IPS-NIHi7 (cell line): ENCODE measurements around the gene MRPL18.

Experiments
- DNase-seq: peaks from one replicate; pipeline ENCODE4 v3.0.0; 2012; ENCODE audit warnings: mixed read lengths; ENCODE audit errors: extremely low spot score

MRPL18 gene

DNA sequence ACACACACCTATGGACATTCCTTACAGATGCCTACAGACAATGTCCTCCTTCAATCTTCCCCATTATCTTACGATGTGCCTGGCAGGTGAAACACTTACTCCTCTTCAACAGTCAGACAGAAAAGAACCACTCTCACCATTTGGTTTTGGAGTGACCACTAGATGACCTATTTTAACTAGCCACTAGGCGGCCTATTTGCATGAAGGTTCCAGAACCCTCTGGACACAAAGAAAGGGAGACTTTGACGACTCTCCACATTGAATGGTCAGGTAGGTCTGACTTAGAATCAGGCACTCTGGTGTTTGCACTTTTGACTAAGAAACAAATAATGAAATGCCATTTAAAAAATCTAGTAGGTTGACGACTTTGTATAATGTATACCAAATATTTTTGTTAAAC, 51.8 kb downstream of the MRPL18 start:
- no peak for DNase-seq

DNA sequence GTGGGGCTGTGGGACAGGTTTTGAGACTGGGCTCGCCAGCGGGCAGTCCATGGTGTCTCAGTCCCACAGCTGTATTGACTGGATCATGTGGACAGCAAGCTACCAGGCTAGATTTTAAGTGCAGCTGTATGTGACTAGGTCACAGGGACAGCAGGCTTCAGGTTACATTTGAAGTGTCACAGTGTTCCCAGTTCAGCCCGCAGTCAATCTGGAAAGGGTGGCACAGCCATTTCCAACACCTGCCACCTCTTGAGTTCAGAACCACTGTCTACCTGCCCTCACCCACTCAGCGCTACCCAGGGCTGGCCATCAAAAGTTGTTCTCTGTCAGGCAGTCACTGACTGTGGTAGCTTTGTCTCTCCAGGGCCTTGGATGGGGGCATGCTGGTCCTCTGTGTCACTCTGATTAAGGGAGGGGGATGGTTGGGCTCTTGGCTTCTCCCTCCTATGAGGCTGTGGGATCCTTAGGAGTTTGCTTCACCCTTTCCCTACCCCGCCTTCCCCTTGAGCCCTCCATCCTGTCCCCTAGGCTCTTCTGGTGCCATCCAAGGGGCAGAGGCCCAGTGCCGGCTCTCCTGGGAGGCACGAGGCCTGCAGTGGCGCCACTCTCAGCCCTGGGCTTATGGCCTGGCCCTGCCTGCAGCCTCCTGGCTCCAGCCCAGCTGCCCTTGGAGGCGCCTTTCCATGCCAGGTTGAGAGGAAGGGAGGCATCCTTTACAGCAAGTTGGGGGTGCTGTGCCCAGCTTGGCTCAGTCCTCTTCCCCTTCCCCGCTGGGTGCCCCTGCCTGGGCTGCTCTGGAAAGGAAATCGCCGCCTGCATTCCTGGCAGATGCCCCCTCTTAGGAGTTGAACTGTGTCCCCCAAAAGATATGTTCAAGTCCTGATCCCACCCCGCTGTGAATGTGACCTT, 54.7 kb downstream of the MRPL18 start:
- DNase-seq, result no peak
